Panc1 (cell line): ENCODE data around the gene UBE2N.

ENCODE experiments used
- CTCF ChIP-seq: fragments of 450-650 bp; IDR thresholded peaks from 2 replicates; pipeline ENCODE4 v1.5.1; 2017; ENCODE audit warnings: mild to moderate bottlenecking
- POLR2AphosphoS5 ChIP-seq: IDR thresholded peaks from 2 replicates; pipeline ENCODE4 v1.6.1; 2012; ENCODE audit warnings: mild to moderate bottlenecking, low read depth, low read length, moderate library complexity
- REST ChIP-seq, 2 experiments: IDR thresholded peaks; 2 replicates each; pipeline ENCODE4 v1.6.1; 2011 to 2012; ENCODE audit warnings: low read depth in 2 of 2, control low read depth in 1 of 2, low read length in 1 of 2, mild to moderate bottlenecking in 1 of 2, moderate library complexity in 1 of 2; ENCODE audit not compliant: insufficient read depth in 1 of 2
- TCF7L2 ChIP-seq: IDR thresholded peaks from 2 replicates; pipeline ENCODE4 v1.6.1; 2011; ENCODE audit warnings: mild to moderate bottlenecking, low read depth, low read length, inconsistent platforms

GRCh38 chr12:93370947-93371346, 70.8 kb downstream of the UBE2N start:
- TF ChIP-seq CTCF (no peak), REST (IDR thresholded peaks at IDR 0.05; ENCODE audit: insufficient read depth in 1 of 2, low read depth in 2 of 2, low read length in 1 of 2) (no peak), POLR2AphosphoS5 (no peak), TCF7L2 (no peak)
